ENCODE data around the gene TGIF2.

DNA sequence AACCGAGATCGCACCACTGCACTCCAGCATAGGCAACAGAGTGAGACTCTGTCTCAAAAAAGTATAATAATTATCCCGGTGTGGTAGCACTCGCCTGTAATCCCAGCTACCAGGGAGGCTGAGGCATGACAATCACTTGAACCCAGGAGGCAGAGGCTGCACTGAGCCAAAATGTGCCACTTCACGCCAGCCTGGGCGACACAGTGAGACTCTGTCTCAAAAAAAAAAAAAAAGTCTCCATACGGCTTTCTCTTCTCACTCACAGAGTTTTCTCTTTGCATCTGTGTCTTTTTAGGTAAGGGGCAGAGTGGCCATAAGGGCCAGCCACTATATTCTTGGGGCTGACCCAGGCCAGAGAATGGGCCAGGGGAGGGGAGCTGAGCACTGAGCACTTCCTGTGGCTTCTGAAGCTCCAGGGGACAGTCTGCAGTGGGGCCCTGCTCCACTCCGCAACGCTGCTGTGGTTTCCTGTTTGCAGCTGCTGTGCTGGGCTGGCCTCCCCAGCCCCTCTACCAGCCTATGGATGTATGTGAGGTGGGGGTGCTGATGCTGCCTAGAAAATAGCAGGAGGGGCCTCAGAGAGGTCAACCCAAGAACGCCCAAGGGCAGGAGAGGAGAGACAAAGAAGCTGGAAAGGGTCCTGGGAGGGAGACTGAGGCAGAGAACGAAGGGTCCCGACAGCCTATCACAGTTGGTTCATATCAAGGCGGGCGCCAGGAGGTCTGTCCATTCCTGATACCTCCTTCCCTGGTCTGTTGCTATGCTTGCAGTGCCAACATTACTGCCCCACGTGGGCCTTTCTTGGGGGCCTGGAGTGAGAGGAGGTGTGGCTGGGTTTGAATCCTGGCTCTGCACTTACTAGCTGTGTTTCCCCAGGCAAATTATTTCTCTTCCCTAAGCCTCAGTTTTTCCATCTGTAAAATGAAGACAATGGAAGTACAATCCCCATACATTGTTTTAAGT is 56.6 kb downstream of the TGIF2 start:
- TF ChIP-seq, protein P1, sequence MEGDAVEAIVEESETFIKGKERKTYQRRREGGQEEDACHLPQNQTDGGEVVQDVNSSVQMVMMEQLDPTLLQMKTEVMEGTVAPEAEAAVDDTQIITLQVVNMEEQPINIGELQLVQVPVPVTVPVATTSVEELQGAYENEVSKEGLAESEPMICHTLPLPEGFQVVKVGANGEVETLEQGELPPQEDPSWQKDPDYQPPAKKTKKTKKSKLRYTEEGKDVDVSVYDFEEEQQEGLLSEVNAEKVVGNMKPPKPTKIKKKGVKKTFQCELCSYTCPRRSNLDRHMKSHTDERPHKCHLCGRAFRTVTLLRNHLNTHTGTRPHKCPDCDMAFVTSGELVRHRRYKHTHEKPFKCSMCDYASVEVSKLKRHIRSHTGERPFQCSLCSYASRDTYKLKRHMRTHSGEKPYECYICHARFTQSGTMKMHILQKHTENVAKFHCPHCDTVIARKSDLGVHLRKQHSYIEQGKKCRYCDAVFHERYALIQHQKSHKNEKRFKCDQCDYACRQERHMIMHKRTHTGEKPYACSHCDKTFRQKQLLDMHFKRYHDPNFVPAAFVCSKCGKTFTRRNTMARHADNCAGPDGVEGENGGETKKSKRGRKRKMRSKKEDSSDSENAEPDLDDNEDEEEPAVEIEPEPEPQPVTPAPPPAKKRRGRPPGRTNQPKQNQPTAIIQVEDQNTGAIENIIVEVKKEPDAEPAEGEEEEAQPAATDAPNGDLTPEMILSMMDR (IDR thresholded peaks at IDR 0.05): no peak
- no peak for TF ChIP-seq POLR2A (IDR thresholded peaks at IDR 0.05)

All from adrenal gland (tissue), 5 donors.